NCI-H526 treated with DMSO at 0.1 percent for 48 hours (cell line): ENCODE results near the gene MNAT1.
"Not testable (repeated sequence)": the region's sequence is repeated elsewhere in the genome, so short reads cannot be mapped to it uniquely, and the experiment has no call there.

ENCODE experiments used
- DNase-seq: peaks from one replicate; lab custom pipeline; 2025; lab: John Stamatoyannopoulos, UW

The MNAT1 gene

DNA sequence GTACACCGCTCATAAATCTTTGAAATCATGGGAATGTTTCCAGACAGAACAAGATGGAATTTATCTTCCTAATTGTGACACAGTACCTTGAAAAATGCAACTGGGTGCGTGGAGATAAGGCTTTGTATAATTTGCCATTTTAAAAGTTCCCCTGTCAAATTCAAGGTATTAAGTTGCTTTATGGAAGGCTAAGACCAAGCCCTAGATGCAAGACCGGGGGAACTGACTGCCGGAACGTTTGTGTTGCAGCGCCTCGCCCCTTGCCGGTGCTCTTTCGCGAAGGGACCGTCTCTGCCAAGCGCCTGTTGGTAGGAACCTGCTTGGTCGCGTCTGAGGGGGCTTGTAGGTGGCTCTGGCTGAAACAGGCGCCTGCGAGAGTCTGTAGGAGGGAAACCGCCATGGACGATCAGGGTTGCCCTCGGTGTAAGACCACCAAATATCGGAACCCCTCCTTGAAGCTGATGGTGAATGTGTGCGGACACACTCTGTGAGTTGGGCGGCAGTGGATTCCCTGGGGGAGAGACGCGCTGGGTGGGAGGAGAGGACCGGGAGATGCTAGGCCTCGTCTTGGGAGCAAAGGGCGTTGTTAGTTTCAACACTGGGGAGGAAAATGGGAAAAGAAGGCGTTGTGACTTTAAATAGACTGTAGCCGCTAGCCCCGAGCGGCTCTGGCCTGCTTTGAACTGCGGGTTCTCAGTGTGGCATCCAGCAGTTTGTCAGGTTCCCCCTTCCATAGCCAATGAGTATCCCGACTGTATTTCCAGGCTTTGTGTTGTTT is at the start of gene MNAT1:
MNAT1 (plus strand) TSS at position 297 of the 778 bp plus-strand sequence; CDS start at position 399, 102 bp downstream.
- peak; percentile 81 for DNase-seq

DNA sequence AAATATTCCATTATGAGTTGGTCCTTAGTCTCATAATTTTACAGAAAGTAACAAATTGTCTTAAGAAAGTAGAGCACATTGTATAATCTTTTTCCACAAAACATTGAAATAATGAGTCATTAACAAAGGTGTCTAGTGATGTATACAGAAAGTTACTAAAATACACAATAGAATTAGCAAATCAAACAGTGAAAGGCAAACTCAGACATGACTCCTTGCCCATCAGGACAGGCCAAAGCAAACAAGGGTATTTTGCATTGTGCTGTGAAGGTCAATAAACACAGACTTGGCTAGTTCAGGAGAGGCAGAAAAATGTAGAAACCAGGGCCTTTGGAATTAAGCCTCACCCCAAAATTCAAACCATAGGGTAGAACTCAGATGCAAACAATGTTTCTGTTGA is 47.7 kb upstream of the MNAT1 start:
- DNase-seq = peak; percentile 14

DNA sequence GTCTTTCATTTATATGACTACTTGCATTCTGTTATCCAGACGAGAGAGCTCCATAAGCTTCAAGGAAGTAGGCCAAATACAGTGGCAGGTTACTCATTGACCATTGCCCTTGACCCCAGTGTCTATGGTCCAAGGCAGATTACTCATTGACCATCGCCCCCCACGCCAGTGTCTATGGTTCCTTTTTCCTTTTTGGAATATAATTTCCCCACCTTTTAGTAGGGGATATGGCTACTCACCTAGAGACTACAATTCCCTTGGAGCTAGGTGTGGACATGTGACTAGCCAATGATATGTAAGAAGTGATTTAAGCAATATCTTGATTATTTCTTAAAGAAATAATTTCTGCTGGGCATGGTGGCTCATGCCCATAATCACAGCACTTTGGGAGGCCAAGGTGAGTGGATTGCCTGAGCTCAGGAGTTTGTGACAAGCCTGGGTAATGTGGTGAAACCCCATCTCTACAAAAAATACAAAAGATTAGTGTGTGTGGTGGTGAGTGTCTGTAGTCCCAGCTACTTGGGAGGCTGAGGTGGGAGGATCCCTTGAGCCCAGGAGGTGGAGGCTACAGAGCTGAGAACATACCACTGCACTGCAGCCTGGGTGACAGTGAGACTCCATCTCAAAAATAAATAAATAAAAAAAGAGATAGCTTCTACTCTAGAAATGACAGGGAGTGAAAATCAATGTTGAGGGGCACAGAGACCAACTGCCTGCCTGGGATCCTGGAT is 43.0 kb upstream of the MNAT1 start:
- no peak for DNase-seq

DNA sequence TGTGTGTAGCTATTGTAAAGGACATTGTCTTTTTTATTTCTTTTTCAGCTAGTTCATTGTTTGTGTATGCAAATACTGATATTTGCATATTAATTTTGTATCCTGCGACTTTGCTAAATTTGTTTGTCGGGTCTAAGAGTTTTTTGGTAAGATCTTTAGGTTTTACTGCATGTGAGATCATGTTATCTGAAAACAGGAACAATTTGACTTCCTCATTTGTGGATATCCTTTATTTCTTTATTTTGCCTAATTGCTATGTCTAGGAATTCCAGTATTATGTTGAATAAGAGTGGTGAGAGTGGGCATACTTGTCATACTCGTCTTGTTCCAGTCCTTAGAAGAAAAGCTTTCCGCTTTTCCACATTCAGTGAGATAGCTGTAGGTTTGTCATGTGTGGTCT is 39.2 kb upstream of the MNAT1 start:
- DNase-seq = peak; percentile 59

DNA sequence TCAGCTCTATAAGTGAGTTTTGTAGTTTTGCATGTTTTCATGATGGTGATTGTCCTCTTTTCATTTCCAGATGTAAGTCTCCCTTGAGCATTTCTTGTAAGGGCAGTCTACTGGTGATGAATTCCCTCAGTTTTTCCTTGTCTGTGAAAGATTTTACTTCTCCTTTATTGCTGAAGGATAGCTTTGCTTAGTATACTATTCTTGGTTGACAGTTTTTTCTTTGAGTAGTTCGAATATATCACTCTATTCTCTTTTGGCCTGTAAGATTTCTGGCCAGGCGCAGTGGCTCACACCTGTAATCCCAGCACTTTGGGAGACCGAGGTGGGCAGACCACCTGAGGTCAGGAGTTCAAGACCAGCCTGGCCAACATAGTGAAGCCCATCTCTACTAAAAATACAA is 34.0 kb upstream of the MNAT1 start:
- DNase-seq = no peak

DNA sequence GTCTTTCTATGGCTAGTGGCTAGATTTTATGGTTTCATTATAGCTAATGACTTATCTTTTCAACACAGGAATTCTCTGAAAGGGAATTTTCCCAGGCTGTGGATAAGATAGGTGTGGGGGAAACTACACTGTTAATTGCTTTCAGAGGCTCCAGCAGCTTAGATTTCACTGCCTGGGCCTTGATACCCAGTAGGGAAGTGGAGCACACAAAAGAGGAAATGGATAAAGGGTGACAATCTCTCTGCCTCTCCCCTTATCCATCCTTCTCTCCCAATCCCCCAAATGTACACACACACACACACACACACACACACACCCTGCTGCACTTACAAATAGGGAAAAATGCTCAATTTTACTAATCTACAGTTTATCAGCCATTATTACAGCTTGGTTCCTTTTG is 29.5 kb upstream of the MNAT1 start:
- DNase-seq = no peak

DNA sequence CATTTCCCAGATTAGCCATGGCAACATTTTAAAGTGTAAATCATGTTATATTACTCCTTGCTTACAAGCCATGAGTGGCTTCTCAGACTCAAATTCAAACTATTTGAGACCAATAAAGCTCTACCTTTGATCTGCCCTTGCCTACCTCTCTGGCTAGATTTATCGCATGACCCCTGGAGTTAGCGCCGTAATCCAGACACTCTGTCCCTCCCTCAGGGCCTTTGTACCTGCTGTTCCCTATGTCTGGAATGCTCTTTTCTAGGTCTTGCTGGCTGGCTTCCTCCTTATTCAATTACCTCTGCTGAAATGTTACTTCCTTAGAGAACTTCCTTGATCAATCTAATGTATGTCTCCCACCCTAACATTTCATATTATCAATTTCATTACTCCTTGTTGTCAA is 26.7 kb upstream of the MNAT1 start:
- DNase-seq = no peak

DNA sequence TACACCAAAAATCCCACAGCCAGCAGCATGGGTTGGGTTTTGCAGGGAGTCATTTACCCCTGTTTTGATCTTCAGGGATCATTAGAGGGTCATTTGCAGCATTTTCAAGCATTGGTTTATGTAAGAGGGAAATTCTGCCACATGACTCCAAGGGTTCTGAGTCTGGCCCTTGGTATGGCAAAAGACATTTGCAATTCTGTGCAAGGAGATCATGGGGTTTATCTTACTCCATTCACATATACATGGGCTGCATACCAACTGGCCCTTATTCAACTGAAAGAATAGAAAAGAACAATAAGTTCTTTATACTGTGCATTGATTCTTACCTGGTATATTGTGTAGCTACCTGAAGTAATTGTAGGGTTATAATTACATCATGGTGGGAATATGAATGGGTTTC is 24.1 kb upstream of the MNAT1 start:
- DNase-seq = no peak

DNA sequence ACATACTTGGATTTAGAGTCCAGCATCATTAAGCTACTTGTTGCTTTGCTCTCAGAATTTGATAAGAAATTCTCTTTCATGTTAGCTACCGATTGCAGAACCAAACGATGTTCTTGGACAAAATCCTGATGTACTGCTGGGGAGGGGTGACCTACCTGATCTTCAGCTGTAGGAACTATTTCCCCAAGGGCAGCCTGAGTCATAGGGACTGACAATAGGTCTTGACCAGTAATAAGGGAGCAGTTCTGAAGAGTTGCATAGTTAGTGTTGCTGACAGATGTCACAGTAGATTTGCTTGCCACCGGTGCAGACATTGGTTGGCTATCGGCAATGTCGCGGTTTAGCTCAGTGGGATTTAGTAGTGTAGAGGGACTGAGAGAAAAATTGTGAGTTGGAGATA is 21.0 kb upstream of the MNAT1 start:
- no peak for DNase-seq

DNA sequence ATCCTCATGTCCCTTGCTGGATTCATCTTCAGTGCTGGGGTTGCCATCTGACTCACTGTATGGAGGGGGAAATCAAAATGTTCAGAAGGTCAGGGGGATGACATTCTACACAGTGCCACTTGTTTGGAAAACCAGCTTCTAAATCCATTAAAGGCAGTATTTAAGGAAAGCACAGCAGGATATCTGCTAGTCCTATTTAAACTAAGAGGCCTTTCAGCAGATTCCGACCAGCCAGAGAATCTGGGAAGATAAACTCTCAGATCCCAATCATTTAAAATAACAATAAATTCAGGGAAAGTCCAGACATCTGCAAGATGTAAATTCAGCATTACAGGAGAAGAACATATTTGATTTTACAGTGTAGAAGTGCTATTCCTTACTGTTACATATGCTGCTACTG is 14.2 kb upstream of the MNAT1 start:
- DNase-seq = no peak

DNA sequence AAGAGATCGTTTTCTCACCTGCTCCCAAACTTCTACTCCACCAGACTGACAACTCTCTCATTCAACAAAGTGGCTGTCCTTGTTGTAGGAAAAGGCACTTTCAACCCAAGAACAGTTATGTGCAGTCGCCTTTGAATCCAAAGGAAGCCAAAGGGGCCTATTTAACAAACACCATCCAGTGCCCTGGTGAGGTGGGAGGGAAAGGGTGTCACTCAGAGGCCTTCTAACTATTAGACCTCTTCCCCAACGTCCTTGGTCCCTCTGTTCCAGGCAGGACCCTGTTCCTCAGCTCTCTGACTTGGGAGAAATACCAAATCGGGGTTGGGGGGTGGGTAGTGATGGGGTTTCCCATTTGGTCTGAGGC is 13.6 kb upstream of the MNAT1 start:
- no peak for DNase-seq

DNA sequence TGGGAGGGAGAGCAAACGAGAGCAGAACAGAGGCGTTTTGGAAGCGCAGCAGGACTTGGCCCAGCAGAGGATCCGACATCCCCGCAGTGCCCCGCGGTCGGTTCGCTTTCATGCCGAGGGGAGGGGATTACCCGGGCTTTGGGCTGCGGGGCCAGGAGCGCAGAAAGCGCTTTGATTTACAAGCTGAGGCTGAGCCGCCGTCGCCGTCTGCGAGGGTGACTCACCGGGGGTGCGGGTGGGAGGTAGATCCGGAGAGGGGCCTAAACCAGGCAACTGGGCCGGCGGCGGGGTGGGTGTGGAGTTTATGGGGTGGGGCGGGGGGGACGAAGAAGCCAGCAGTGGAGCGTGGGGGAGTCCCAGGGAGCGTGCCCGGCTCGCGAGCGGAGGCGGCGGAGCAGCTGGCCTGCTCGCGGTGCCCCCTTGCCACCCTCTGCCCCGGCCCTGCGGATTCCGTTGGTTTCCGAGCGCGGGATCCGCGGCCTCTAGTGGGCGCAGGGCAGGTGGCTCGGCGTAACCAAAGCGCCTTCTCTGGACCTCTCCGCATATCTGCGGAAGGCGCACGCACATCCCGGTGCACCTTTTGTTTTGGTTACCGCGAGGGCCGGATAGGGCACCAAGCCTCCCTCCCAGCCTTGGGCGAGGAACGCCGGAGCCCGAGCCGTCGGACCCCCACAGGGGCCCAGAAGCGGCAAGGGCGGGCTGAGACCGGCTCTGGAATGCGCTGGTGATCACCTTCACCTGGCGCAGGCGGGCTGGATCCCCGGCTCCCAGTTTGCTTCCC is 13.0 kb upstream of the MNAT1 start:
- peak; percentile 60 for DNase-seq

DNA sequence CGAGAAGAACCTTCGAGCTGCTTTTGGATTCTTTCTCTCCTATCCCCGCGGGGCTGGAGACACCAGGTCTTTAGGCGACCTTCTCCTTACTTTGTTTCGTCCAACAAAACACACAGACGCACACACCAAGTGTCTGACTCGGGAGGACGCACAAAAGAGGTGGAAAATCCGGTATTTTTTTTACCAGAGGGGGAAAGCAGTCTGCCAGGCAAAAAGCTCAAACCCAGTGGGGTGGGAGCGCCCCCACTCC is 12.5 kb upstream of the MNAT1 start:
- peak; percentile 60 for DNase-seq

DNA sequence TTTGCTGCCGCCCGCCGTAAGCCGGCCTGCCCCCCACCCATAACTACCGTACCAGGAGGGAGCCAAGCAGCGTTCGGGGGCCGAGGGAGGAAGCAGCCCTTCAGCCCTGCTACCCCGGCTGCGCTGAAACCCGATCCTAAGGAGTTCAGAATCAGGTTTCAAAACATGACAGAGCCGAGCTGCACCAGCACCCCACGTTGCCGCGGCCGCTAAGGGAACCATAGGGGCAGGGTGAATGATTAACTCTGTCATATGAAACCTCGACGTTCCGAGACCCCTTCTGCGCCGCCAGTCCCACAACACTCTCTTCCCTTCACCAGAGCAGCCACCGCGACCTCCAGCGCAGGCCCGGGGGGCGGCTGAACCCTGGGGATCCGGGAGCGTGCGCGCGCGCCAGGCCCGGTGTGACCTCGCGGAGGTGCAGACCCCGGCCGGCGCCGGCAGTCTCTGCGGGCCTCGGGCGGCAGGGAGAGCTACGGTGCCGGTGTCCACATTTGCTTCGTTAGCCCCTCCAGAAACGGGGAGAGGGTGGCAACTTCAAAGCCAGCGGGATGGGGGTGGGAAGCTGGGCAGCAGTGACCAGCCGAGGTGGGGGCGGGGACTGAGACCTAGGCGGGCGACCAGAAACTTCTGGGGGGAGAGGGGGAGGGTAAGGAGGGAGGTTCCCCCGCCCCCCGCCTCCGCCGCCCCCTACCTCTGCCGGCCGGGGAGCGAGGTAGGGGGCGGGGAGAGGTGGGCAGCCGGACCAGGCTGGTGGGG is 12.0 kb upstream of the MNAT1 start:
- peak; percentile 73 for DNase-seq

DNA sequence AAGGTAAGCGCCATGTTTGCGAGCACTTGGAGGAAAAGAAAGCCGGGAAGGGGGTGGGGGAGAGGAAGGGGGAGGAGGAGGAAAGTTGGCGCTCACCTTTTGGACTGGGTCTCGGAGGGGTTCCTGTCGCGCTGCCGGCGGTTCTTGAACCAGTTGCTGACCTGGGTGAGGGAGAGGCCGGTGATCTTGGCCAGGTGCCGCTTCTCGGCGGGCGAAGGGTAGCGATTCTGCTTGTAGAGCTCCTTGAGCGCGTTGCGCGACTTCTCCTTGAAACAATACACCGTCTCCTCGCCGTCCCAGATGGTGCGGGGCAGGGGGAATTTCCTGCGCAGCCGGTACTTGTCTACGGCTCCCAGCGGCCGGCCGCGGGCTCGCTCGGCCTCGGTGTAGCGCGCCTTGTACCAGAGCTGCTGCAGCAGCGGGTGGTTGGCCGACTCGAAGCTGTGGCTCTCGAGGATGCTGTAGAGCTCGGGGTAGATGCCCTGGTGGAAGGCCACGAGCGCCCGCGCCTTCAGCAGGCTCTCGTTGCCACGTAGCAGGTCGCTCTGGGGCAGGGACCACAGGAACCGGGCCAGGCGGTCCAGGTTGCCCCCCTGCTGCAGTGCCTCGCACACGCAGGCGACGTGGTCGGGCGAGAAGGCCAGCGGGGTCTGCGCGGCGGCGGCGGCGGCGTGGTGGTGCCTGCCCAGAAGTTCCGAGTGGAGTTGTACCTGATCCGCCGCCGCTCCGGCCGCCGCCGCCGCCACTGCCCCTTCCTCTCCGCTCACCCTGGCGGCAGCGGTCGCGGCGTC is 11.2 kb upstream of the MNAT1 start:
- DNase-seq = peak; percentile 55

DNA sequence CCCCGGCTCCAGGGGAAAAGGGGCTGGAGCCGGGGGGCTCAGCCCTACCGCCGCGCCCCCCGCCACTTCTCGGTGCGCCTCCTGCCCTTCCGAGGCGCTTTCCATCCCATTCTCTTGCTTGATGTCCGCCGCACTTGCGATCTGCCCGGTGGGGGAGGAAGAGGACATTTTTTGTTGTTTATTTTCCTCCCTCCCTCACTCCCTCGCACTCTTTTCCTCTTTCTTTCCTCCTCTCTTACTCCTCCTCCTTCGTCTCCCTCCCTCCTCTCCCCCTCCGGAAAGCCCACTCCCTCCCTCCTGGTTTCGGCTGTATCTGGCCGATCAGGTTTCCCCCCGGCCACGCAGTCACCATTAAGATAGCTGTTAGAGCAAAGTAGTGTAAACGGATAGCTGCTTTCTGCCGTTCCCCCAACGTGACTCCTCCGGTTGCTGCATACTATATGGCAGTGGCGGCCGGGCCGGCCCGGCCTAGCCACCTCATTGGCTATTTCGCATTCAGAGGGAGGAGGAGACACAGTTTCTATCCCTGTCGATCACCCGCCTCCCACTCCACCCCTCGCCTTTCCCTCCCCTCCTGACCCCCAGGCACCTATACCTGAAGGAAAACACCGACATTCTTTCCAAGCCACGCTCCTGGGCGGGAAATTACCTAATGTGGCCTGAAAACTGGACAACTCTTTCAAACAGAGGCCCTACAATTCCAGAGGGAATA is 10.5 kb upstream of the MNAT1 start, which contains the start of gene SIX4:
SIX4 (minus strand) TSS at position 445 of the 712 bp plus-strand sequence; CDS start at position 168, 277 bp downstream.
- peak; percentile 96 for DNase-seq

DNA sequence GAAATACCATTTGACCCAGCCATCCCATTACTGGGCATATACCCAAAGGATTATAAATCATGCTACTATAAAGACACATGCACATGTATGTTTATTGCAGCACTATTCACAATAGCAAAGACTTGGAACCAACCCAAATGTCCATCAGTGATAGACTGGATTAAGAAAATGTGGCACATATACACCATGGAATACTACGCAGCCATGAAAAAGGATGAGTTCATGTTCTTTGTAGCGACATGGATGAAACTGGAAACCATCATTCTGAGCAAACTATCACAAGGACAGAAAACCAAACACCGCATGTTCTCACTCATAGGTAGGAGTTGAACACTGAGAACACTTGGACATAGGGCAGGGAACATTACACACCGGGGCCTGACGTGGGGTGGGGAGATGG is 3.3 kb upstream of the MNAT1 start:
- not testable (repeated sequence) for DNase-seq

DNA sequence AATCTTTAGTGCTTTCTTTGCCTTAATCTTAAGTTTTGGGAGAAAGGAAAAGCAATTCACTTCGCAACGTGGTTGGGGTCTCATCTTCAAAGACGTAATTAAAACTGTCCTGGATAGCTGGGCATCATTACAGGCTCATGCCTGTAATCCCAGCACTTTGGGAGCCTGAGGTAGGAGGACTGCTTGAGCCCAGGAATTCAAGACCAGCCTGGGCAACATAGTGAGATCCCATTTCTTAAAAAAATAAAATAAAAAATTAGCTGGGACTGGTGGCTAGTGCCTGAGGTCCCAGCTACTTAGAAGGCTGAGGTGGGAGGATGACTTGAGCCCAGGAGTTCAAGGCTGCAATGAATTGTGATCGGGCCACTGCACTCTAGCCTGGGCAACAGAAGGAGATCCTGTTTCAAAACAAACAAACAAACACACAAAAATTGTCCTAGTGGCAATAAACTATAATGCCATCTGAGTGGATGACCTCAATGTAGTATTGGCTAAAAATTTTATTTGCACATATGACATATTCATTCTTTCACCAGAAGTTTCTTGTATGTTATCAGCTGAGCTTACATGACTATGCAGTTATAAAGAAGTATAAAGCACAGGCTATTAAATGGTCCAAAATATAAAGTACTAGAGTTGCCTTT is 1.6 kb upstream of the MNAT1 start:
- no peak for DNase-seq

DNA sequence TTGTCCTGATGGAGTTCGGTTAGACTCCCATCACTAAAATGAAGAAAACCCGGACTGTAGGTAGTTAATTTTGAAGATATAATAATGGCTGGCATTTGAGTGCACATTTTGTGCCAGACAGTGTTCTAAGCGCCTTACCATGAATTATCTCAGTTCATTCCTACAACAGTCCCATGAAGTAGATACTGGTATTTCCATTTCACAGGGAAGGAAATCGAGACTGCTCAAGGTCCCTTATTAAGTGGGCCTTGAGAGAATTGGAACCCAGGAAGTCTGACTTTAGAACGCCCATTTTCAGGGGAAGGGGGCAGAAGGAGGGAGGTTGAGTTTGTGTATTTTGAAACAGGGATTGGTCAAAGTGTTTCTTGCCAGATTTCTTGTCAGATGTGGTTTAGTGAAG is 855 bp downstream of the MNAT1 start:
- peak; percentile 30 for DNase-seq

DNA sequence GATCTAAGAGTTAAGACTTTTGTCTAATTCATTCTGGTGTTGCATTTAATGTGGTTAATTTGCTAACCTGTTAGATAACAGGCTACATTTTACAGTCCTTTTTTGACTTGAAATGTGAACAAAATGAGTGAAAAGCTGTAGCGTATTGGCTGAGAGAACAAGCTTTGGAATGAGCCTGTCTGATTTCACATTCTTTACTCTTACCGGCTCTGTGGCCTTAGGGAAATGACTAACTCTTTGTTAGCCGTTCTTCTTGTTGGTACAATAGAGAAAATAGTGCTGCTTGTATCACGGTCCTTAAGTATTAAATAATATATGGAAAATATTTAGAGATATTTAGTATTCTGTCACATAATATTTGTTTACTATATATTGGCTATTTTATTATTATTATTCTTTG is 1.9 kb downstream of the MNAT1 start:
- peak; percentile 43 for DNase-seq
